ENCODE results near the gene MYBPC1.
A peak's percentile ranks its signal among the peaks of the same experiment; 100 is the strongest.
"Not testable (repeated sequence)": the region's sequence is repeated elsewhere in the genome, so short reads cannot be mapped to it uniquely, and the experiment has no call there.

Gene MYBPC1, protein sequence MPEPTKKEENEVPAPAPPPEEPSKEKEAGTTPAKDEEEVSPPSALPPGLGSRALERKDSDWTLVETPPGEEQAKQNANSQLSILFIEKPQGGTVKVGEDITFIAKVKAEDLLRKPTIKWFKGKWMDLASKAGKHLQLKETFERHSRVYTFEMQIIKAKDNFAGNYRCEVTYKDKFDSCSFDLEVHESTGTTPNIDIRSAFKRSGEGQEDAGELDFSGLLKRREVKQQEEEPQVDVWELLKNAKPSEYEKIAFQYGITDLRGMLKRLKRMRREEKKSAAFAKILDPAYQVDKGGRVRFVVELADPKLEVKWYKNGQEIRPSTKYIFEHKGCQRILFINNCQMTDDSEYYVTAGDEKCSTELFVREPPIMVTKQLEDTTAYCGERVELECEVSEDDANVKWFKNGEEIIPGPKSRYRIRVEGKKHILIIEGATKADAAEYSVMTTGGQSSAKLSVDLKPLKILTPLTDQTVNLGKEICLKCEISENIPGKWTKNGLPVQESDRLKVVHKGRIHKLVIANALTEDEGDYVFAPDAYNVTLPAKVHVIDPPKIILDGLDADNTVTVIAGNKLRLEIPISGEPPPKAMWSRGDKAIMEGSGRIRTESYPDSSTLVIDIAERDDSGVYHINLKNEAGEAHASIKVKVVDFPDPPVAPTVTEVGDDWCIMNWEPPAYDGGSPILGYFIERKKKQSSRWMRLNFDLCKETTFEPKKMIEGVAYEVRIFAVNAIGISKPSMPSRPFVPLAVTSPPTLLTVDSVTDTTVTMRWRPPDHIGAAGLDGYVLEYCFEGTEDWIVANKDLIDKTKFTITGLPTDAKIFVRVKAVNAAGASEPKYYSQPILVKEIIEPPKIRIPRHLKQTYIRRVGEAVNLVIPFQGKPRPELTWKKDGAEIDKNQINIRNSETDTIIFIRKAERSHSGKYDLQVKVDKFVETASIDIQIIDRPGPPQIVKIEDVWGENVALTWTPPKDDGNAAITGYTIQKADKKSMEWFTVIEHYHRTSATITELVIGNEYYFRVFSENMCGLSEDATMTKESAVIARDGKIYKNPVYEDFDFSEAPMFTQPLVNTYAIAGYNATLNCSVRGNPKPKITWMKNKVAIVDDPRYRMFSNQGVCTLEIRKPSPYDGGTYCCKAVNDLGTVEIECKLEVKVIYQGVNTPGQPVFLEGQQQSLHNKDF

DNA sequence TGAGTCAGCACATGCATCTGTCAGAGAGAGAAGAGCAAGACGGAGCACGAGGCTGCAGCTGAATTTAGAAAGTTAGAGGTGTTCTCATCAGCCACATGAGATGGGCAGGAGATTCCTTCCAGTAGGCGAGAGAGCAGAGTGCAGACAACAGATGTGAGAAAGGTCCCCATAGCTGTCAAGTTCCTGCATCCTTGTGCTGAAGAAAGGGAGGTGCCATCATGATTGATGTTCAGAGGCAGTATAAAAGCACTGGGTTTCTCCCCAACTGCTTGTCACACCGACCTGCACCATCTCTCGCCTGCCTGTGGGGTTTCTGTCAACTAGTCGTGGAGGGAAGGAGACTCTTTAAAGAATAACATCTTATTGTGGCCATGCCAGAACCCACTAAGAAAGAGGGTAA lies at the start of gene MYBPC1:
Gene MYBPC1 (plus strand): TSS at position 272 of the 400 bp plus-strand sequence. CDS start 100 bp downstream, at position 372.
- DNase-seq (ENCODE audit: low spot score): no peak

- no peak for DNase-seq (ENCODE audit: low spot score)
These were observed 43.2 kb upstream of the MYBPC1 start for GRCh38 chr12:101551362-101552114.

- DNase-seq (ENCODE audit: low spot score): no peak
These were observed 42.5 kb upstream of the MYBPC1 start for GRCh38 chr12:101552277-101552676.

- DNase-seq (ENCODE audit: low spot score): no peak
These were observed 37.7 kb upstream of the MYBPC1 start for GRCh38 chr12:101557094-101557493.

DNA sequence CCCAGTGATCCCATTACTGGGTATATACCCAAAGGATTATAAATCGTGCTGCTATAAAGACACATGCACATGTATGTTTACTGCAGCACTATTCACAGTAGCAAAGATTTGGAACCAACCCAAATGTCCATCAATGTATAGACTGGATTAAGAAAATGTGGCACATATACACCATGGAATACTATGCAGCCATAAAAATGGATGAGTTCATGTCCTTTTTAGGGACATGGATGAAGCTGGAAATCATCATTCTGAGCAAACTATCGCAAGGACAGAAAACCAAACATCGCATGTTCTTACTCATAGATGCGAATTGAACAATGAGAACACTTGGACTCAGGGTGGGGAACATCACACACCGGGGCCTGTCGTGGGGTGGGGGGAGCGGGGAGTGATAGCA lies 36.0 kb upstream of the MYBPC1 start:
- not testable (repeated sequence) for DNase-seq (ENCODE audit: low spot score)

GRCh38 chr12:101563212-101563611 lies 31.6 kb upstream of the MYBPC1 start:
- DNase-seq (ENCODE audit: low spot score): no peak

DNA sequence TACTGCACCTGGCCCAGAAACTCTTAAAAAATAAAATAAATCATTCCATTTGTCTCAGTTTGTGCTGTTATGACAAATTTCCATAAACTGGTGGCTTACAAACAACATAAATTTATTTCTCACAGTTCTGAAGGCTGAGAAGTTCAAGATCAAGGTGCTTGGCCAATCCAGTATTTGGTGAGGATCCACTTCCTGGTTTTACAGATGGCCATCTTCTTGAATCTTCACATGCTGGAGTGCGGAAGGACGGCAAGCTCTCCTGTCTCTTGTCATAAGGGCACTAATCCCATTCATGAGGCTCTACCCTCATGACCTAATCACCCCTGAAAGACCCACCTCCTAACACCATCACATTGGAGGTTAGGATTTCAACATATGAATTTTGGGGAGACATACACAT lies 29.9 kb upstream of the MYBPC1 start:
- DNase-seq (ENCODE audit: low spot score): no peak

- no peak for DNase-seq (ENCODE audit: low spot score)
These were observed 28.5 kb upstream of the MYBPC1 start for GRCh38 chr12:101566318-101566717.

GRCh38 chr12:101567918-101568317 lies 26.9 kb upstream of the MYBPC1 start:
- DNase-seq (ENCODE audit: low spot score): no peak

GRCh38 chr12:101570047-101570446 lies 24.7 kb upstream of the MYBPC1 start:
- DNase-seq (ENCODE audit: low spot score): peak; percentile 47

DNA sequence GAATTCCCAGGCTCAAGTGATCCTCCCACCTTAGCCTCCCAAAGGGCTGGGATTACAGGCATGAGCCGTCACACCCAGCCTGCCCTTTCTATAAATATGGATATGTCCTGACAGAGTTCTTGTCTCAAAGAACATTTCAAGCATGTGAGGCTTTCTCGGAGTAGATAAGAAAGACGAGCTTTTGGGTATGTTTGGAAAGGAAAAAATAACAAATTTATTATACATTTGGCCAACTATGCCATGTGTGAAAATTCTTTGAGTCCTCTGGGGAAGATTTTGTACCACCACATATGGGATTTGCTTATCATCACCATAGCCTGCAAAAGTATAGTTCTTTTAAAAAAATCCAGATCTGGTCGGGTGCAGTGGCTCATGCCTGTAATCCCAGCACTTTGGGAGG lies 23.7 kb upstream of the MYBPC1 start:
- DNase-seq (ENCODE audit: low spot score): no peak

DNA sequence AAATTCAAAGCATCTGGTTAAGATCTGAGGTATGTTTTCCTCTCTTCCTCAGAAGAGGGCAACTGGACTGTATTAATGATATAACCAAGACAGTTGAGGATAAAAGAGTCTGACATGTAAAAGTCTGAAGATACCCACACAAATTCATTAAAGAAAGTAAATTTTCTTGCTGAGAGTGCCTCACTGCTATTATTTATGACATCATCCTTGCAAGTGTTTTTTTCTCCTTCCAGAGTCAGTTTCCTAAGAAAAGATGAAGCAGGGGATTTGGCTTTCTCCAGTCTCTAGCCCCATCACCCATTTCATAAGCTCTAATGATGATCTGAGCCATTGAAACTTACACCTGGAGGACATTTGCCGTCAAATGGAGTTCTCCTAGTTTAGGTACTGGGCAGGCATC lies 21.0 kb upstream of the MYBPC1 start:
- no peak for DNase-seq (ENCODE audit: low spot score)

- DNase-seq (ENCODE audit: low spot score): no peak
These were observed 16.4 kb upstream of the MYBPC1 start for GRCh38 chr12:101578417-101578816.

DNA sequence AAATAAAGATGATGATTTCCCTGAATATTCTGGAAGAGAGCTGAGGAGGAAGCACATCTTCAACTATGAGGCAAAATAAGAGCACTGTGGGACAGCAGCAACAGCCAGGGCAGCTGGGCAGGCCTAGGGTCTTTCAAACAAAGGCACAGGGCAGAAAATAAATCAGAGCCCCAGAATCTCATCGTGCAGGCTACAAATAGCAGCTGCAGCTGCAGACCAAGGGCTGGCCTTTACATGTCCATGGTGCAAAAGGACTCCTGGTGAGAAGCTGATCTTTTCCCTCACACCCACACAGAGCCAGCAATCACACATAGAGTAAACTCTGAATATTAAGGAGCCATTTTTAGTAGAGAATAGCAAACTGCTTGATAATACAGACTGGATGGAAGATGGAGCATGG lies 13.6 kb upstream of the MYBPC1 start:
- no peak for DNase-seq (ENCODE audit: low spot score)

GRCh38 chr12:101582937-101583336 lies 11.8 kb upstream of the MYBPC1 start:
- no peak for DNase-seq (ENCODE audit: low spot score)

DNA sequence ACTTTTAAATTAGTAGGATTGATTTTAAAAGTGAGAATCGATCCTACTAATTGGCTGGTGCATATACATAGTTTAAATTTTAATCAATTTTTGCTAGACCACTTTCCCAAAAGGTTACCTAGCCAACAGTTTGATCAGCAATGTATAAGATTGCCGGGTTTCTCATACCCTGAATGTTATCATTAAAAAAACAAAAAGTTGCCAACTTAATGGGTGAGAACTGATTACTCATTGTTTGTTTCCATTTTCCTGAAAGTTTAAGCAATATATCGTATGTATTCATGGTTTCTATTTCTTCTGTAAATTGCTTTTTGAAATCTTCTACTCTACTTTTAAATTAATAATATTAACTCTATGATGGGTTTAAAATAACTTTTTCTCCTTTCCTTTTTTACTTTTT lies 4.4 kb upstream of the MYBPC1 start:
- no peak for DNase-seq (ENCODE audit: low spot score)

GRCh38 chr12:101591781-101592180 lies 3.0 kb upstream of the MYBPC1 start:
- no peak for DNase-seq (ENCODE audit: low spot score)

DNA sequence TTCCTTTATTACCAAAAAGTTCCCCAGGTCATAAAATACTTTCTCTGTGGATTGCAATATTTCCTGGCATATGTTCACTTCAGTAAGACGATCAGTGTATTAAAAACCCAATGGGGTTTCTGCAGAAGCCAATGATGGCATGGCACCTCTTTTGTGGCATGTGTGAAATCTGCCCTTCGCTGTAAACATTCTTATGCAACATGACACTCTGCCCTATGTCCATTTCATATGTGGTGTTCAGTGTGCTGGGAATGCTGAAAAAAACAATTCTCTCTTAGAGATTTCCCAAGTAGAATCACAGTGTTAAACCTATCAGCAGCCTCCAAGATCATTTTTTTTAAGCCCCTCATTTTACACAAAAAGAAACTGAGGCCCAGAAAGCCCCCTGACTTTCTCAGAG lies 2.3 kb upstream of the MYBPC1 start:
- DNase-seq (ENCODE audit: low spot score): no peak

- DNase-seq (ENCODE audit: low spot score): no peak
These were observed 1.9 kb upstream of the MYBPC1 start for GRCh38 chr12:101592921-101593320.

DNA sequence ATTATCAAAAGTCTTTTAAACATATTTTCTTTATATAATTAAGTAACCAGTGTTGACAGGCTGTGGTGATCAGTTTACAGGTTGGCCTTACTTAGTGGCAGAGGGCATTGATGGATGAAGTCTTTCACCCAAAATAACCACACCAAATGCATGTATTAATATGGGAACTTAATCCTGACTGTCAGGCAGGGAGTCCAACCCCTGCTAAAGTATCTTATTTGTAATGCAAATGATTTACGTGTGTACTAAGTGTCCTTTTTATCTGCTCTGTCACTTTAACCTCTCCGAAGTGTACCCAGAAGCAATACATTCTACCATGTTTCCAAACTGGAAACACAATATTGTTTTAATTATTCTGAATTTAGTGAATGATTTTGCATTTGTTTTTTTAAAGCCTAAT lies 1.4 kb downstream of the MYBPC1 start:
- no peak for DNase-seq (ENCODE audit: low spot score)

- DNase-seq (ENCODE audit: low spot score): no peak
These were observed 2.4 kb downstream of the MYBPC1 start for GRCh38 chr12:101597164-101597563.

GRCh38 chr12:101598483-101598882 lies 3.7 kb downstream of the MYBPC1 start:
- no peak for DNase-seq (ENCODE audit: low spot score)

All from HuH-7.5 (cell line).